Activated T-cell treated with anti-CD3 and anti-CD28 coated beads, Interleukin-2, amount 50 U/mL, for 72 hours (primary cell): ENCODE results near the gene SLC29A2. TPM values are rescaled to one million over a fixed set of nuclear protein-coding genes. Genes with fewer than 3 reads are reported as not detected.
A peak's percentile ranks its signal among the peaks of the same experiment; 100 is the strongest.
"Not testable (repeated sequence)": the region's sequence is repeated elsewhere in the genome, so short reads cannot be mapped to it uniquely, and the experiment has no call there.

Experiments
- ATAC-seq, 2 donors: fragments of 150-1000 bp; cut with Tn5 transposase; replicated peaks in 1 of 2; 2 replicates each; pipeline ENCODE4 v1.10.0; 2021; ENCODE audit warnings: moderate library complexity in 2 of 2, mild to moderate bottlenecking in 1 of 2
- DNase-seq, 2 donors: peaks; one replicate each; pipeline ENCODE4 v3.0.0; 2021 to 2022; ENCODE audit warnings: mixed read lengths in 1 of 2
- H3K27ac Mint-ChIP-seq: one replicate; pipeline ENCODE4 v1.8.0; 2022; ENCODE audit warnings: mild to moderate bottlenecking, moderate library complexity, mixed read lengths
- H3K27me3 Mint-ChIP-seq: one replicate; pipeline ENCODE4 v1.8.0; 2022; ENCODE audit warnings: low read depth, mixed read lengths
- H3K36me3 Mint-ChIP-seq, 2 donors: one replicate each; pipeline ENCODE4 v1.8.0; 2022; ENCODE audit warnings: mixed read lengths in 2 of 2, mild to moderate bottlenecking in 1 of 2; ENCODE audit not compliant: insufficient read depth in 2 of 2
- H3K4me1 Mint-ChIP-seq: one replicate; pipeline ENCODE4 v1.8.0; 2022; ENCODE audit warnings: low read depth, mixed read lengths
- H3K4me3 Mint-ChIP-seq, 2 donors: one replicate each; pipeline ENCODE4 v1.8.0; 2022; ENCODE audit warnings: mild to moderate bottlenecking in 2 of 2, mixed read lengths in 2 of 2, moderate library complexity in 2 of 2
- H3K9me3 Mint-ChIP-seq, 2 donors: one replicate each; pipeline ENCODE4 v1.8.0; 2022; ENCODE audit warnings: mixed read lengths in 2 of 2
- total RNA-seq, 2 donors: library from RNA; stranded (reverse); gene quantifications; one replicate each; pipeline ENCODE4 v1.2.3, GENCODE V29; 2022

The SLC29A2 gene
- total RNA-seq, 2 donors from 2014 or later, result 3.3 to 3.6 TPM

DNA sequence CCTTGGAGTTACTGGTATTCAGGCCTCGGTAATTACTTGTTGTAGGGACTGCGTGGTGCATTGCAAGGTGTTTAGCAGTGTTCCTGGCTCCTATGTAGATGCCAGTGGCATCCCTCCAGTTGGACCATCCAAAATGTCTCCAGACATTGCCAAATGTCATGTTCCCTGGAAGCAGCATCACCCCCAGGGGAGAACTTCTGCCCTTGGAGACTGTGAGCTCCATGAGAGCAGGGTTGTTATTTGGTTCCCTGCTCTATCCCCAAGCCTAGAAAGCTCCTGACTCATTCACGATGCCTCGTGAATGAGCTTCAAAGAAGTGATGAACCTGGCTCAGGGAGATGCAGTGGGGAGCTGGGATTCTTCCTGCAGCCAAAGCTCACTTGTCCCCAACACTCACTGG, 50.0 kb downstream of the SLC29A2 start:
- Mint-ChIP-seq H3K36me3 (peaks cover 0 to 2% of the 10 kb centered on the region in 2 donors), H3K27ac (no peak overlapping the region), H3K4me3 (no peak overlapping the region), H3K4me1 (peaks cover 46% of the 10 kb centered on the region), H3K27me3 (no peaks in the 10 kb centered on the region), H3K9me3 (peaks cover 0 to 2% of the 10 kb centered on the region in 2 donors)
- ATAC-seq (no peak), DNase-seq (no peak)

GRCh38 chr11:66320748-66321147, 50.8 kb downstream of the SLC29A2 start:
- H3K36me3 Mint-ChIP-seq, H3K27me3 Mint-ChIP-seq, H3K9me3 Mint-ChIP-seq, ATAC-seq, H3K27ac Mint-ChIP-seq, H3K4me3 Mint-ChIP-seq, DNase-seq: not testable (repeated sequence)
- H3K4me1 Mint-ChIP-seq, result peaks cover 43% of the 10 kb centered on the region

DNA sequence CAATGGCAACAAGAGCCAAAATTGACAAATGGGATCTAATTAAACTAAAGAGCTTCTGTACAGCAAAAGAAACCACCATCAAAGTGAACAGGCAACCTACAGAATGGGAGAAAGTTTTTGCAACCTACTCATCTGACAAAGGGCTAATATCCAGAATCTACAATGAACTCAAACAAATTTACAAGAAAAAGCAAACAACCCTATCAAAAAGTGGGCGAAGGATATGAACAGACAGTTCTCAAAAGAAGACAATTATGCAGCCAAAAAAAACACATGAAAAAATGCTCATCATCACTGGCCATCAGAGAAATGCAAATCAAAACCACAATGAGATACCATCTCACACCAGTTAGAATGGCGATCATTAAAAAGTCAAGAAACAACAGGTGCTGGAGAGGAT, 51.3 kb downstream of the SLC29A2 start:
- not testable (repeated sequence) for H3K36me3 Mint-ChIP-seq, DNase-seq, H3K4me3 Mint-ChIP-seq, H3K27ac Mint-ChIP-seq, H3K27me3 Mint-ChIP-seq, ATAC-seq, H3K9me3 Mint-ChIP-seq
- H3K4me1 Mint-ChIP-seq, result peaks cover 44% of the 10 kb centered on the region

- ATAC-seq (no peak), DNase-seq (no peak)
- peaks cover 51% of the 10 kb centered on the region for H3K4me1 Mint-ChIP-seq
- peak overlapping the region; percentile 4 to 75 for H3K4me3 Mint-ChIP-seq
- no peaks in the 10 kb centered on the region for H3K27me3 Mint-ChIP-seq
- H3K36me3 Mint-ChIP-seq, result peaks cover 0 to 2% of the 10 kb centered on the region in 2 donors
- peaks cover 0 to 2% of the 10 kb centered on the region in 2 donors for H3K9me3 Mint-ChIP-seq
- H3K27ac Mint-ChIP-seq, result peak overlapping the region; percentile 7
Measured at GRCh38 chr11:66318600-66318970, 53.0 kb downstream of the SLC29A2 start.

DNA sequence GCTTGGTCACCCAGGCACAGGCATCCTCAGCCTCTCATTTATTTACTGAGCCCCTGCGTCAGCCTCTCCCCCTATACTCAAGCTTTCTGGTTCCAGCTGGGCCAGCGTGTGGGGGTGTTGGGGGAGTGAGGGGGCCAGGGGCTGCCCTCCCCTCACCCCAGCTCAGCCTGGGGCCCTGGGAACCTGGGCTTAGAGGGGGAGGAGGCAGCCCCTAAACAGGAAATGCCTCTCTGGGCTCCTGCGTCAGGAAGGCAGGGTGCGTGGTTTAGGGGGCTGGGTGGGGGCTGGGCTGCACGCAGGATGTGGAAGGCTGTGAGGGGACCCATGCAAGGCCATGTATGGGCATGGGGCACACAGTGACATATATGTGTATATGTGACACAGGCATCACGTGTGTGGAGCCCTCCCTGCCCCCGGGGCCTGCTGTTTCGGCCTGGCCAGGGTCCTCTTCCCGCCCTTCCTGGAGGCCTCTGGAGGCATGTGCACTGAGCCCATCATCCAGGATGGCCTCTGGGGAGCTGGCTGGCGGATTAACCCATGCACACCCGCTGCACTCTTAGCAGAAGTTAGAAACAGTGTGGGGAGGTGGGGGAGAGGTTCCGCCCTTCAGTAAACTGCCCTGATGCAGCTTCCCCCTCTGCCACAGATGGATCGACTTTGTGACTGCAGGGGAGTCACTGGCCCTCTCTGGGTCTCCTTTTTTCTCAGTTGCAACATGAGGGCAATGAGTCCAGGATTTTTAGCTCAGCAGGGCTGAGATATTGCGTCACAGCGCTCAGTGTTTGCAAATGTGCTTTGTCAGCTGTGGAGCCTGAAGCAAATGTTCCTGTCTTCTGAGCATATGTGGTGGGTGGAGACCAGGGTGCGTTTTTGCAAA, 53.6 kb downstream of the SLC29A2 start:
- Mint-ChIP-seq H3K4me1 (peaks cover 53% of the 10 kb centered on the region), H3K9me3 (peaks cover 0 to 2% of the 10 kb centered on the region in 2 donors), H3K27ac (peak overlapping the region; percentile 52), H3K36me3 (peaks cover 0 to 2% of the 10 kb centered on the region in 2 donors), H3K4me3 (peak overlapping the region; percentile 63 to 75), H3K27me3 (no peaks in the 10 kb centered on the region)
- peak; percentile 75 to 78 for ATAC-seq
- DNase-seq, result peak; percentile 60 to 66

DNA sequence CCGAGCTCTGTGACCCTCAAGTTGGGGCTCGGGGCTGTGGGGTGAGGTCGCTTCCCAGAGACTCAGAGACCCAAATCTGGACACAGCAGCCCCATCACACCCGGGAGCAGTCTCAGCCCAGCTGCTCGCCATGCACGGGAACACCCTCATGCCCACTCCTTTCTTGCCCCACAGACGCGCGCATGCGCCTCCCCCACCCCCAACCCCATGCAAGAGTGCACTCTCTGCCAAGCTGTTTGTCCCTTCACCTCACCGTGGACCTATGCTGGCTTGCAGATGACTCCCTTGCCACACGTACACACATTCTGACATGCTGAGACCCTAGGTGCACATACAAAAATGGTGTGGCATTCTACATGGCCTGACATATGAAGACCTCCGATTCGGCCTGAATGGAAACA, 54.2 kb downstream of the SLC29A2 start:
- peak overlapping the region; percentile 52 for H3K27ac Mint-ChIP-seq
- H3K36me3 Mint-ChIP-seq, result peaks cover 0 to 2% of the 10 kb centered on the region in 2 donors
- H3K4me3 Mint-ChIP-seq, result peak overlapping the region; percentile 63 to 75
- peak; percentile 50 to 52 for DNase-seq
- H3K4me1 Mint-ChIP-seq, result peaks cover 53% of the 10 kb centered on the region
- ATAC-seq, result peak; percentile 8 to 10
- no peaks in the 10 kb centered on the region for H3K27me3 Mint-ChIP-seq
- peaks cover 0 to 2% of the 10 kb centered on the region in 2 donors for H3K9me3 Mint-ChIP-seq

- DNase-seq, result peak in 1 of 2 donors; percentile 31
- peaks cover 0 to 2% of the 10 kb centered on the region in 2 donors for H3K36me3 Mint-ChIP-seq
- H3K4me1 Mint-ChIP-seq, result peaks cover 55% of the 10 kb centered on the region
- no peak for ATAC-seq
- H3K4me3 Mint-ChIP-seq, result peak within 1 kb of the TSS; percentile 63 to 75
- peak within 1 kb of the TSS; percentile 52 for H3K27ac Mint-ChIP-seq
- H3K27me3 Mint-ChIP-seq, result no peaks in the 10 kb centered on the region
- peaks cover 0 to 2% of the 10 kb centered on the region in 2 donors for H3K9me3 Mint-ChIP-seq
Measured at GRCh38 chr11:66316849-66317251, 54.7 kb downstream of the SLC29A2 start, which contains the start of gene CD248. Gene CD248 (minus strand): TSS chr11:66317044. CDS start chr11:66317027, 17 bp downstream.

GRCh38 chr11:66315921-66316811, 55.4 kb downstream of the SLC29A2 start:
- DNase-seq (peak in 1 of 2 donors; percentile 44), ATAC-seq (no peak)
- peaks cover 0 to 2% of the 10 kb centered on the region in 2 donors for H3K9me3 Mint-ChIP-seq
- peak overlapping the region; percentile 53 to 74 for H3K4me3 Mint-ChIP-seq
- peaks cover 60% of the 10 kb centered on the region for H3K4me1 Mint-ChIP-seq
- H3K27me3 Mint-ChIP-seq, result no peaks in the 10 kb centered on the region
- H3K36me3 Mint-ChIP-seq, result peaks cover 0 to 2% of the 10 kb centered on the region in 2 donors
- no peak overlapping the region for H3K27ac Mint-ChIP-seq

DNA sequence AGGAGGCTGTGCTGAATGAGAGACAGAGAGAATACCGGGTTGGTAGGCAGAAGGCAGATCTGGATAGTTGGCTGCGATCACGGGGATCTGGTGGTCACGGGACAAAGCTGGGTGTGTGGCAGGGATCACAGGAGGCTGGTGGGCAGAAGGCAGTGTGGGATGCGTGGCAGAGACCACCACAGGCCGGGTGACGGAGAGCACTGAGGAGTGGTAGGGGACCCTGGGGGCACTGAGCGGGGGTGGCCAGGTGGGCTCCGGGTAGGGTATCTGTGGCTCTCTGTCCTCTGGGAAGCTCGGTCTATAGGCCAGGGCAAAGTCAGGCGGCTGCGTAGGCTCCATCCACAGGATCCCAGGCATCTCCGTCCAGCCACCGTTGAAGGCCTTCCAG, 56.1 kb downstream of the SLC29A2 start:
- H3K27ac Mint-ChIP-seq, result no peak overlapping the region
- H3K4me1 Mint-ChIP-seq, result peaks cover 60% of the 10 kb centered on the region
- peak overlapping the region; percentile 53 to 74 for H3K4me3 Mint-ChIP-seq

GRCh38 chr11:66314561-66315497, 56.7 kb downstream of the SLC29A2 start:
- H3K36me3 Mint-ChIP-seq, result no peaks in the 10 kb centered on the region
- H3K27me3 Mint-ChIP-seq, result no peaks in the 10 kb centered on the region
- no peaks in the 10 kb centered on the region for H3K9me3 Mint-ChIP-seq
- ATAC-seq (no peak), DNase-seq (no peak)
- peak overlapping the region; percentile 89 to 92 for H3K4me3 Mint-ChIP-seq
- H3K27ac Mint-ChIP-seq, result no peak overlapping the region
- H3K4me1 Mint-ChIP-seq, result peaks cover 60% of the 10 kb centered on the region

More for the DNA sequence above, 56.1 kb downstream of the SLC29A2 start:
- Mint-ChIP-seq H3K36me3 (peaks cover 0 to 2% of the 10 kb centered on the region in 2 donors), H3K27me3 (no peaks in the 10 kb centered on the region), H3K9me3 (peaks cover 0 to 2% of the 10 kb centered on the region in 2 donors)
- ATAC-seq, result no peak
- no peak for DNase-seq

GRCh38 chr11:66314186-66314501, 57.4 kb downstream of the SLC29A2 start:
- no peaks in the 10 kb centered on the region for H3K36me3 Mint-ChIP-seq
- ATAC-seq (no peak), DNase-seq (no peak)
- H3K9me3 Mint-ChIP-seq, result no peaks in the 10 kb centered on the region
- no peak overlapping the region for H3K27ac Mint-ChIP-seq
- H3K4me1 Mint-ChIP-seq, result peaks cover 55% of the 10 kb centered on the region
- no peaks in the 10 kb centered on the region for H3K27me3 Mint-ChIP-seq
- peak overlapping the region; percentile 89 to 92 for H3K4me3 Mint-ChIP-seq
